RWPE2 (cell line): ENCODE results near the gene EFNA5.

ENCODE experiments used
- ATAC-seq: fragments of 200-7000 bp; cut with Tn5 transposase; 3 replicates; pipeline ENCODE4 v1.9.1; 2021; ENCODE audit warnings: low read depth
- DNase-seq: peaks from one replicate; pipeline ENCODE4 v3.0.0-alpha.2; 2020; ENCODE audit warnings: low spot score
- H3K27ac ChIP-seq: fragments of 450-650 bp; 2 replicates; pipeline ENCODE4 v1.5.1; 2017; ENCODE audit warnings: mild to moderate bottlenecking; ENCODE audit not compliant: poor library complexity, severe bottlenecking
- H3K27me3 ChIP-seq: fragments of 250-450 bp; sonication (Bioruptor Pico); 2 replicates; pipeline ENCODE4 v1.5.1; 2021; ENCODE audit warnings: mild to moderate bottlenecking, moderate library complexity; ENCODE audit not compliant: insufficient read depth, poor library complexity, severe bottlenecking
- H3K36me3 ChIP-seq: fragments of 250-450 bp; sonication (Bioruptor Pico); 2 replicates; pipeline ENCODE4 v1.5.1; 2020; ENCODE audit warnings: low read depth, mild to moderate bottlenecking, moderate library complexity
- H3K4me1 ChIP-seq: fragments of 250-450 bp; sonication (Bioruptor Pico); 2 replicates; pipeline ENCODE4 v1.5.1; 2021; ENCODE audit warnings: mild to moderate bottlenecking, moderate library complexity; ENCODE audit not compliant: insufficient read depth, poor library complexity, severe bottlenecking
- H3K4me3 ChIP-seq: fragments of 250-450 bp; sonication (Bioruptor Pico); 2 replicates; pipeline ENCODE4 v1.5.1; 2021; ENCODE audit warnings: mild to moderate bottlenecking, moderate library complexity; ENCODE audit not compliant: severe bottlenecking
- H3K9me3 ChIP-seq: fragments of 250-450 bp; sonication (Bioruptor Pico); 2 replicates; pipeline ENCODE4 v1.5.1; 2021; ENCODE audit warnings: mild to moderate bottlenecking, moderate library complexity; ENCODE audit not compliant: severe bottlenecking
- TF ChIP-seq, protein P1 (sequence below): fragments of 450-650 bp; IDR thresholded peaks from one replicate; pipeline ENCODE4 v1.5.1; 2017; ENCODE audit warnings: mild to moderate bottlenecking, moderate library complexity; ENCODE audit not compliant: poor library complexity, severe bottlenecking

The EFNA5 gene

DNA sequence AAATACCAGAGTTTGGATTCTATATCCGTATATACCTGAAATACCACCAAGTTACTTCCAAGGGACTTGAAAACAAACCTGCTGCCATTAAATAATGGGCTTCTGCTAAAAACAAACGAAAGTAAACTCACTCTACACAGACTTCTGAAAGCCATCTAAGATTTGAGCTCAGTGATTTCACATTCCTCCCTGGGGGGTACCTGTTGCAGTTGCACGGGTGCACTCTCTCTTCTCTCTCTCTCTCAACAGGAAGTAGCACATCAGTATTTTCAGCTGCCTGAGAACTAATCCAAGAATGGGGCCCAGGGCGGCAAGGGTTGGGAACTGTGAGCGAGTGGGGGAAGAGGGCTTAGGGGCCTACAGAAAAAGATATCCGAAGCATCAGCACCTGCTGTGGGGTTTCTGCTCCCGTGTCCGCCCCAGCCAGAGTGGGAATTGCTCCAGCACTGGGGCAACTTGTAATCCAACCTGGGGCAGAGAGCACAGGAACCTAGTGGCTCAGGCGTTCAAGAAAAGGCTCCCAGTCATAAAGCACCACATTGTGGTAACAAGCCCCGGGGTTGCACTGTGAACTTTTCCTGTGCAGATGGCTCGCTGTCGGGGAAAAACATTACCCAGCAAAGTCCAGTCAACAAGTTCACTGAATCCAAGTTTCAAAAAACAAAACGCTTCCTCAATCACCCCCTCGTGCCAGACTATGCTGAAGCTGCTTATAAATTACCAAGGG, 99.8 kb downstream of the EFNA5 start:
- Histone ChIP-seq H3K27ac (peak overlapping the region; percentile 62), H3K4me1 (peaks cover 59% of the 10 kb centered on the region), H3K4me3 (no peak overlapping the region), H3K27me3 (no peaks in the 10 kb centered on the region), H3K9me3 (no peaks in the 10 kb centered on the region), H3K36me3 (no peaks in the 10 kb centered on the region)
- TF ChIP-seq, protein P1, sequence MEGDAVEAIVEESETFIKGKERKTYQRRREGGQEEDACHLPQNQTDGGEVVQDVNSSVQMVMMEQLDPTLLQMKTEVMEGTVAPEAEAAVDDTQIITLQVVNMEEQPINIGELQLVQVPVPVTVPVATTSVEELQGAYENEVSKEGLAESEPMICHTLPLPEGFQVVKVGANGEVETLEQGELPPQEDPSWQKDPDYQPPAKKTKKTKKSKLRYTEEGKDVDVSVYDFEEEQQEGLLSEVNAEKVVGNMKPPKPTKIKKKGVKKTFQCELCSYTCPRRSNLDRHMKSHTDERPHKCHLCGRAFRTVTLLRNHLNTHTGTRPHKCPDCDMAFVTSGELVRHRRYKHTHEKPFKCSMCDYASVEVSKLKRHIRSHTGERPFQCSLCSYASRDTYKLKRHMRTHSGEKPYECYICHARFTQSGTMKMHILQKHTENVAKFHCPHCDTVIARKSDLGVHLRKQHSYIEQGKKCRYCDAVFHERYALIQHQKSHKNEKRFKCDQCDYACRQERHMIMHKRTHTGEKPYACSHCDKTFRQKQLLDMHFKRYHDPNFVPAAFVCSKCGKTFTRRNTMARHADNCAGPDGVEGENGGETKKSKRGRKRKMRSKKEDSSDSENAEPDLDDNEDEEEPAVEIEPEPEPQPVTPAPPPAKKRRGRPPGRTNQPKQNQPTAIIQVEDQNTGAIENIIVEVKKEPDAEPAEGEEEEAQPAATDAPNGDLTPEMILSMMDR: no peak
- ATAC-seq (no peak), DNase-seq (no peak)

DNA sequence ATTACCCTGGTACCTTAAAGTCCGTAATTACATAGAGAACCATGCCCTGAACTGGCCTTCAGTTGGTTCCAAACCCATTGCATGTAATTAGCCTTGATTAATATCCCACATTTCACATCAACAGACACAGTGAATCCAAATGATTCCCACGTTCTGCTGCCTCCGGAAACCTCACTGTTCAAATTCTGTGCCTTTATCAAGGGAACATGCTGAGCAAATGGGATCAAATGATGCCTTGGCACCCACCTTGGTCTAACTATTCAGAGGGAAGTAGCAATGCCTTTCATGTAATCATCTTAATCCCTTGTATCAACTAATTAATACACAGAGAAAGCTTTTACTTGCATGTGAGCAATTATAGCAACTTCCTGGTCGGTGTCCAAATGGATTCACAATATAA, 100.6 kb downstream of the EFNA5 start:
- Histone ChIP-seq H3K27ac (no peak overlapping the region), H3K36me3 (no peaks in the 10 kb centered on the region), H3K9me3 (no peaks in the 10 kb centered on the region), H3K27me3 (no peaks in the 10 kb centered on the region), H3K4me1 (peaks cover 63% of the 10 kb centered on the region), H3K4me3 (no peak overlapping the region)
- TF ChIP-seq, protein P1: no peak
- ATAC-seq (no peak), DNase-seq (no peak)

DNA sequence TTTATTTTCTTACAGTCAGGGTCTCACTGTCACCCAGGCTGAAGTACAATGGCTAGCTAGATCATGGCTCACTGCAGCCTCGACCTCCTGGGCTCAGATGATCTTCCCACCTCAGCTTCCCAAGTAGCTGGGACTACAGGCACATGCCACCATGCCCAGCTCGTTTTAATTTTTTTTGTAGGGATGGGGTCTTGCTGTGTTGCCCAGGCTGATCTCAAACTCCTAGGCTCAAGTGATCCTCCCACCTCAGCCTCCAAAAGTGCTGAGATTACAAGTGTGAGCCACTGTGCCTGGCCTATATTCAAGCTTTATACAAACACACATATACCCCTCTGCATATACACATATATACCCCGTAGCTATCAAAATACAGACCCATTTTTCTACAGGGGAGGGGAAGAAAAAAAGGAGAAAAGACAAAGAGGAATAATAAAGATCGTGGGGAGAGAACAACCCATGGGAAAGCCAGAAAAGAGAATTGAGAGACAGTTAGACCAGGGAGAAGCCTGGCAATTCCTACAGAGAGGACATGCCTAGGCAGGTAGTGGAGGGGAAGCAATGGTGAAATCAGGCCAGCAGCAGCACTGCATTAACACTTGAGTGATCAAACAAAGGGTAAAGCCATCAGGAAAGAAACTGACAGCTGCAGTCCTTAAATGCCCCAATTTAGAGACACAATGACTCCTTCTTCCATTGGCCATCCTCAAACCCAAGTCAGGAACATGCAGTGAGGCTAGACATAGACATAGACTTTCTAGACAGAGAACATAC, 102.7 kb downstream of the EFNA5 start:
- ATAC-seq (peak; percentile 70), DNase-seq (no peak)
- H3K4me1 ChIP-seq: peaks cover 72% of the 10 kb centered on the region
- H3K27me3 ChIP-seq: no peaks in the 10 kb centered on the region
- H3K27ac ChIP-seq: peak overlapping the region; percentile 28
- no peak overlapping the region for H3K4me3 ChIP-seq
- no peaks in the 10 kb centered on the region for H3K9me3 ChIP-seq
- H3K36me3 ChIP-seq: no peaks in the 10 kb centered on the region
- TF ChIP-seq, protein P1: no peak

DNA sequence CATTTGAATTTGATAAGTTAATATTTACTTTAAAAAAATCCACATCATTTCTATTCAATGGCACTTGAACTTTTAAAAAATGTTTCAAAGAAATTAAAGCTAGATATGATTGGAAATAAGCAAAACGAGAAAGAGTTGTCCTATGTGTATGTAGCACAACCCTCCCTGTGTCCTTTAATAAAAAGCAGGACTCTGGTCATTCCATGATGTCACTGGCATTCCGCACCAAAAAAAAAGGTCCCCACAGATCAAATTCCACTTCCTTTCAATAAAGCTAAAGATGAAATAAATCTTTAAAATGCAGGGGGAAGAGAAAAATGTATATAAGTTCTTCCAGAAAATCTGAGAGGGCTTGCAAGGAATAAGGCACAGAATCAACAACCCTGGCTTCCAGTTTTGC, 103.8 kb downstream of the EFNA5 start:
- H3K4me3 ChIP-seq: no peak overlapping the region
- no peaks in the 10 kb centered on the region for H3K36me3 ChIP-seq
- H3K27ac ChIP-seq: no peak overlapping the region
- H3K4me1 ChIP-seq: peaks cover 65% of the 10 kb centered on the region
- no peaks in the 10 kb centered on the region for H3K27me3 ChIP-seq
- no peaks in the 10 kb centered on the region for H3K9me3 ChIP-seq
- DNase-seq: no peak
- TF ChIP-seq, protein P1: no peak
- ATAC-seq: no peak
